Uterus (tissue), 4 donors: Measurements from ENCODE around the gene GAL3ST1. TPM values are rescaled to one million over a fixed set of nuclear protein-coding genes. Genes with fewer than 3 reads are reported as not detected.

Source experiments
- DNase-seq, 2 donors: peaks; one replicate each; pipeline ENCODE4 v3.0.0-alpha.2; 2019 to 2020
- H3K27ac ChIP-seq, 2 donors: fragments of 200-600 bp; sonication (generic); 1 replicate in 1 of 2; 2 replicates in 1 of 2; pipeline ENCODE4 v1.5.1; 2016 to 2018
- H3K27me3 ChIP-seq, 2 donors: fragments of 200-600 bp; sonication (generic); one replicate each; pipeline ENCODE4 v1.5.1; 2018 to 2019; ENCODE audit warnings: control low read depth in 1 of 2
- H3K36me3 ChIP-seq, 2 donors: fragments of 200-600 bp; sonication (generic); one replicate each; pipeline ENCODE4 v1.5.1; 2019; ENCODE audit warnings: control low read depth in 1 of 2
- H3K4me1 ChIP-seq, 2 donors: fragments of 200-600 bp; sonication (generic); one replicate each; pipeline ENCODE4 v1.5.1; 2018 to 2019; ENCODE audit warnings: control low read depth in 1 of 2
- H3K4me3 ChIP-seq, 2 donors: fragments of 200-600 bp; sonication (generic); 1 replicate in 1 of 2; 2 replicates in 1 of 2; pipeline ENCODE4 v1.5.1; 2018 to 2019; ENCODE audit warnings: mild to moderate bottlenecking in 1 of 2
- H3K9me3 ChIP-seq, 2 donors: fragments of 200-600 bp; sonication (generic); one replicate each; pipeline ENCODE4 v1.5.1; 2019; ENCODE audit warnings: control low read depth in 1 of 2
- CTCF ChIP-seq, 4 experiments: fragments of 200-600 bp in 2 of 4; fragments of 450-650 bp in 2 of 4; sonication (generic) in 2 of 4; IDR thresholded peaks; one replicate each; pipeline ENCODE4 v1.5.1; 2016 to 2019; ENCODE audit warnings: antibody characterized with exemption in 4 of 4, mild to moderate bottlenecking in 2 of 4, moderate library complexity in 1 of 4
- POLR2A ChIP-seq, 2 donors: fragments of 450-650 bp; IDR thresholded peaks; one replicate each; pipeline ENCODE4 v1.6.1; 2016; ENCODE audit warnings: antibody characterized with exemption in 2 of 2, mild to moderate bottlenecking in 1 of 2, moderate library complexity in 1 of 2
- intact Hi-C: fragments of 100-400 bp; cut with DNase I; formaldehyde crosslinking; loops from one replicate; pipeline ENCODE4 v1.15.1; 2023; ENCODE audit warnings: low total_unique reads
- total RNA-seq, 4 donors: library from RNA; depleted of rRNA in 3 of 4; stranded (reverse); fragments of >200 nt in 3 of 4; gene quantifications; one replicate each; pipeline versions ENCODE4 v1.1.0 to v1.2.4, GENCODE V29; 2014 to 2023
- donor health status: DM: yes; HTN: yes; CAD: no.

The GAL3ST1 gene
- total RNA-seq, 4 donors from 2014 or later, result 0.26 to 6.6 (median 1.2) TPM; not detected in 1

- TF ChIP-seq CTCF (IDR thresholded peaks at IDR 0.05) (no peak), POLR2A (IDR thresholded peaks at IDR 0.05) (no peak)
- intact Hi-C loops, result no loop called here
- peak overlapping the region; percentile 82 to 85 for H3K27ac ChIP-seq
- H3K36me3 ChIP-seq, result no peaks in the 10 kb centered on the region
- DNase-seq, result no peak
- H3K4me3 ChIP-seq, result no peak overlapping the region
- no peaks in the 10 kb centered on the region for H3K27me3 ChIP-seq
- H3K4me1 ChIP-seq, result peaks cover 0 to 14% of the 10 kb centered on the region in 2 donors
- H3K9me3 ChIP-seq, result no peaks in the 10 kb centered on the region
Measured at GRCh38 chr22:30607939-30608338, 33.5 kb upstream of the GAL3ST1 start.

GRCh38 chr22:30607300-30607930 is 33.0 kb upstream of the GAL3ST1 start:
- no peak for TF ChIP-seq POLR2A (IDR thresholded peaks at IDR 0.05)
- TF ChIP-seq CTCF (IDR thresholded peaks at IDR 0.05), result no peak
- Histone ChIP-seq H3K36me3 (no peaks in the 10 kb centered on the region), H3K27ac (peak overlapping the region; percentile 82 to 85), H3K4me1 (peaks cover 0 to 14% of the 10 kb centered on the region in 2 donors), H3K27me3 (no peaks in the 10 kb centered on the region), H3K9me3 (no peaks in the 10 kb centered on the region), H3K4me3 (peak overlapping the region; percentile 35 to 39)
- intact Hi-C loops, result no loop called here
- no peak for DNase-seq

- no peaks in the 10 kb centered on the region for H3K36me3 ChIP-seq
- H3K9me3 ChIP-seq, result no peaks in the 10 kb centered on the region
- TF ChIP-seq CTCF (IDR thresholded peaks at IDR 0.05) (no peak), POLR2A (IDR thresholded peaks at IDR 0.05) (no peak)
- peaks cover 0 to 14% of the 10 kb centered on the region in 2 donors for H3K4me1 ChIP-seq
- no peaks in the 10 kb centered on the region for H3K27me3 ChIP-seq
- intact Hi-C loops, result no loop called here
- DNase-seq, result peak; percentile 65 to 79
- H3K27ac ChIP-seq, result peak within 1 kb of the TSS; percentile 82 to 85
- peak within 1 kb of the TSS; percentile 35 to 39 for H3K4me3 ChIP-seq
Measured at GRCh38 chr22:30606455-30607299, 32.2 kb upstream of the GAL3ST1 start, which contains the start of gene TCN2. TCN2 (plus strand) TSS chr22:30607174; CDS start chr22:30607332, 158 bp downstream.

GRCh38 chr22:30605449-30606110 is 31.1 kb upstream of the GAL3ST1 start:
- Histone ChIP-seq H3K4me3 (peak overlapping the region; percentile 35 to 39), H3K36me3 (no peaks in the 10 kb centered on the region), H3K4me1 (peaks cover 0 to 14% of the 10 kb centered on the region in 2 donors), H3K27ac (peak overlapping the region; percentile 82 to 85), H3K27me3 (no peaks in the 10 kb centered on the region), H3K9me3 (no peaks in the 10 kb centered on the region)
- peak; percentile 45 to 56 for DNase-seq
- TF ChIP-seq CTCF (IDR thresholded peaks at IDR 0.05) (peak; percentile 46 to 76 (median 58)), POLR2A (IDR thresholded peaks at IDR 0.05) (no peak)
- intact Hi-C loops, result no loop called here
